ENCODE data around the gene IQGAP3.

The IQGAP3 gene

GRCh38 chr1:156502391-156502893 lies 69.9 kb downstream of the IQGAP3 start:
- Histone ChIP-seq H3K4me3 (ENCODE audit: extremely low read depth, insufficient read depth, low read length, poor library complexity, severe bottlenecking) (no peak overlapping the region), H3K36me3 (ENCODE audit: control insufficient read depth, insufficient read depth, low read length) (no peaks in the 10 kb centered on the region), H3K4me1 (ENCODE audit: control insufficient read depth, insufficient read depth, low read length, poor library complexity, severe bottlenecking) (peaks cover 45% of the 10 kb centered on the region), H3K9me3 (ENCODE audit: control insufficient read depth, low read length) (no peaks in the 10 kb centered on the region), H3K27ac (ENCODE audit: low read depth, low read length, severe bottlenecking) (peak overlapping the region; percentile 99)
- 88% methylated on average over 1 of the region's 1 CpG; no CpG with 5 or more reads in 1 of the 2 experiments for WGBS, 2 experiments (ENCODE audit: insufficient coverage in 2 of 2)

GRCh38 chr1:156500793-156501506 lies 71.4 kb downstream of the IQGAP3 start:
- 0 to 1% methylated on average over 10 to 25 of the region's 57 CpGs for WGBS, 2 experiments (ENCODE audit: insufficient coverage in 2 of 2)
- Histone ChIP-seq H3K4me1 (ENCODE audit: control insufficient read depth, insufficient read depth, low read length, poor library complexity, severe bottlenecking) (peaks cover 60% of the 10 kb centered on the region), H3K36me3 (ENCODE audit: control insufficient read depth, insufficient read depth, low read length) (peaks cover 9% of the 10 kb centered on the region), H3K4me3 (ENCODE audit: extremely low read depth, insufficient read depth, low read length, poor library complexity, severe bottlenecking) (peak overlapping the region; percentile 97), H3K9me3 (ENCODE audit: control insufficient read depth, low read length) (no peaks in the 10 kb centered on the region), H3K27ac (ENCODE audit: low read depth, low read length, severe bottlenecking) (peak overlapping the region; percentile 99)

GRCh38 chr1:156500543-156500792 lies 71.9 kb downstream of the IQGAP3 start, which contains the start of gene MEF2D:
MEF2D (minus strand) TSS chr1:156500775; CDS start chr1:156483292, 17,483 bp downstream.
- H3K27ac ChIP-seq (ENCODE audit: low read depth, low read length, severe bottlenecking): peak within 1 kb of the TSS; percentile 99
- H3K4me3 ChIP-seq (ENCODE audit: extremely low read depth, insufficient read depth, low read length, poor library complexity, severe bottlenecking): peak within 1 kb of the TSS; percentile 97
- H3K36me3 ChIP-seq (ENCODE audit: control insufficient read depth, insufficient read depth, low read length): peaks cover 13% of the 10 kb centered on the region
- 0% methylated on average over 17 to 19 of the region's 27 CpGs for WGBS, 2 experiments (ENCODE audit: insufficient coverage in 2 of 2)
- peaks cover 63% of the 10 kb centered on the region for H3K4me1 ChIP-seq (ENCODE audit: control insufficient read depth, insufficient read depth, low read length, poor library complexity, severe bottlenecking)
- no peaks in the 10 kb centered on the region for H3K9me3 ChIP-seq (ENCODE audit: control insufficient read depth, low read length)

DNA sequence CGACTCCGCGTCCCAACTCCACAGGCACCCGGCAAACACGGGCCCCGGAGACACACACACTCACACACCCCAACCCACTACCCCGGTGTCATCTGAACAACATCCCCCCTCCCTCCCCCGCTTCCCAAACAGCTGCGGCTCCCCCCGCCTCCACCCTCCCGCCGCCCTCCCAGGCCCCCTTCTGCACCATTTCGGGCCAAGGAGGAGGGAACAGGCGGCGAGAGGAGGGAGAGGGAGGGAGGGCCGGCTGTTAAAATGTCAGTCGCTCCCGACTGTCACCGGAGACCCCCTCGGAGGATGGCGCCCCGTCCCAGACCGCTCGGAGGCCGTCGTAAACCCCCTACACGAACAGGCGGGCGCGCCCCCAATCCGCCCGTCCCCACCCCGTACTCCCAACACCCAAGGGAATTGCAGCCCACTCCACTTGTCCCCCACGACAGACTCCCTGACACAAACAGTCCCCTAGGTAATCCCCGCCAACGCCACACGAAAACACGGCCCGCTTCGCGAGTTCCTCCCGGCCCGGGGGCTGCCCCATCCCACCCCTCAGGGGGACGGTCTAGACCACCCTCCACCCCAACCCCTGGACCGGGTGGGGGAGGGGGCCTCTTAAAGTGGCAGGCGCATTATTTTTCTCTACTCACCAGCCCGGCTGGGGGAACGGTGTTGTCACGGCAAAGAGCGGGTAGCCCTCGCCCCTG lies 72.4 kb downstream of the IQGAP3 start:
- peaks cover 18% of the 10 kb centered on the region for H3K36me3 ChIP-seq (ENCODE audit: control insufficient read depth, insufficient read depth, low read length)
- H3K4me1 ChIP-seq (ENCODE audit: control insufficient read depth, insufficient read depth, low read length, poor library complexity, severe bottlenecking): peaks cover 63% of the 10 kb centered on the region
- no peaks in the 10 kb centered on the region for H3K9me3 ChIP-seq (ENCODE audit: control insufficient read depth, low read length)
- peak overlapping the region; percentile 97 for H3K4me3 ChIP-seq (ENCODE audit: extremely low read depth, insufficient read depth, low read length, poor library complexity, severe bottlenecking)
- WGBS, 2 experiments (ENCODE audit: insufficient coverage in 2 of 2): 0 to 1% methylated on average over 21 to 25 of the region's 51 CpGs
- peak overlapping the region; percentile 99 for H3K27ac ChIP-seq (ENCODE audit: low read depth, low read length, severe bottlenecking)

GRCh38 chr1:156499194-156499841 lies 73.0 kb downstream of the IQGAP3 start:
- H3K9me3 ChIP-seq (ENCODE audit: control insufficient read depth, low read length): no peaks in the 10 kb centered on the region
- H3K36me3 ChIP-seq (ENCODE audit: control insufficient read depth, insufficient read depth, low read length): peaks cover 20% of the 10 kb centered on the region
- peaks cover 62% of the 10 kb centered on the region for H3K4me1 ChIP-seq (ENCODE audit: control insufficient read depth, insufficient read depth, low read length, poor library complexity, severe bottlenecking)
- H3K4me3 ChIP-seq (ENCODE audit: extremely low read depth, insufficient read depth, low read length, poor library complexity, severe bottlenecking): peak overlapping the region; percentile 97
- 0% methylated on average over 2 to 7 of the region's 14 CpGs for WGBS, 2 experiments (ENCODE audit: insufficient coverage in 2 of 2)
- peak overlapping the region; percentile 33 for H3K27ac ChIP-seq (ENCODE audit: low read depth, low read length, severe bottlenecking)

GRCh38 chr1:156498432-156499193 lies 73.8 kb downstream of the IQGAP3 start:
- WGBS, 2 experiments (ENCODE audit: insufficient coverage in 2 of 2): 4 to 71% methylated on average over 1 to 4 of the region's 12 CpGs
- peaks cover 62% of the 10 kb centered on the region for H3K4me1 ChIP-seq (ENCODE audit: control insufficient read depth, insufficient read depth, low read length, poor library complexity, severe bottlenecking)
- peak overlapping the region; percentile 97 for H3K4me3 ChIP-seq (ENCODE audit: extremely low read depth, insufficient read depth, low read length, poor library complexity, severe bottlenecking)
- H3K36me3 ChIP-seq (ENCODE audit: control insufficient read depth, insufficient read depth, low read length): peaks cover 20% of the 10 kb centered on the region
- H3K9me3 ChIP-seq (ENCODE audit: control insufficient read depth, low read length): no peaks in the 10 kb centered on the region
- peak overlapping the region; percentile 33 for H3K27ac ChIP-seq (ENCODE audit: low read depth, low read length, severe bottlenecking)

DNA sequence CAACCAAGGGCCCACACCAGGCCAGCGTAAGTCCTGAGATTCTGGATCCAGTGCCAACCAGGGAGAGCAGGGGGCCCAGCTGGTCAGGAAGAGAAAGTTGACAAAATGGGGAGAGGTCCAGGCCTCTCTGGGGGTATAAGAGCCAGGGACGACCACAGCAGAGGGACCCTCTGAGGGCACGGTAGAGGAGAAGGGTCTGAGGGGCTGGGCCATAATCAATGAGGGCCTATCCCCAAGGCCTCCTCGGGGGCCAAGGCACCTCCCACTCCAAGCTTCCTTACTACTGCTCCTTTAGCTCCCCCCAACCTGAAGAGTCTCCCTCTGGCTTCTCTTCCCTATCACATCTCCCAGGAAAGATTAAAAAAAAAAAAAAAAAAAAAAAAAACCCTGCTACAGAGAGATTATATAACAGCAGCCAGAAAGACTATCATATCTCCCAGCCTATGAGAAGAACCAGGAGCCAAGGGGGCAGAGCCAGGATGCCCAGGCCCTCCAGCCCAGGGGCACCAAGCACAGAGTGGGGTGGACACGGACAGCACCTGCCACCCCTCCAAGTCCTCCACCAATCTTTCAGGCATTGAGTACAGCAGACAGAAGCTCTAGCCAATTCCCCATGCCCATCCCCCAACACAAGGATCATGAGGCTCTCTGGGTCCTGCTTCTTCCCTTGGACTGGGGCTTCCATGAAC lies 74.5 kb downstream of the IQGAP3 start:
- H3K4me1 ChIP-seq (ENCODE audit: control insufficient read depth, insufficient read depth, low read length, poor library complexity, severe bottlenecking): peaks cover 58% of the 10 kb centered on the region
- no peak overlapping the region for H3K27ac ChIP-seq (ENCODE audit: low read depth, low read length, severe bottlenecking)
- 79 to 88% methylated on average over 2 to 3 of the region's 5 CpGs for WGBS, 2 experiments (ENCODE audit: insufficient coverage in 2 of 2)
- H3K9me3 ChIP-seq (ENCODE audit: control insufficient read depth, low read length): no peaks in the 10 kb centered on the region
- H3K4me3 ChIP-seq (ENCODE audit: extremely low read depth, insufficient read depth, low read length, poor library complexity, severe bottlenecking): peak overlapping the region; percentile 97
- H3K36me3 ChIP-seq (ENCODE audit: control insufficient read depth, insufficient read depth, low read length): peaks cover 20% of the 10 kb centered on the region

DNA sequence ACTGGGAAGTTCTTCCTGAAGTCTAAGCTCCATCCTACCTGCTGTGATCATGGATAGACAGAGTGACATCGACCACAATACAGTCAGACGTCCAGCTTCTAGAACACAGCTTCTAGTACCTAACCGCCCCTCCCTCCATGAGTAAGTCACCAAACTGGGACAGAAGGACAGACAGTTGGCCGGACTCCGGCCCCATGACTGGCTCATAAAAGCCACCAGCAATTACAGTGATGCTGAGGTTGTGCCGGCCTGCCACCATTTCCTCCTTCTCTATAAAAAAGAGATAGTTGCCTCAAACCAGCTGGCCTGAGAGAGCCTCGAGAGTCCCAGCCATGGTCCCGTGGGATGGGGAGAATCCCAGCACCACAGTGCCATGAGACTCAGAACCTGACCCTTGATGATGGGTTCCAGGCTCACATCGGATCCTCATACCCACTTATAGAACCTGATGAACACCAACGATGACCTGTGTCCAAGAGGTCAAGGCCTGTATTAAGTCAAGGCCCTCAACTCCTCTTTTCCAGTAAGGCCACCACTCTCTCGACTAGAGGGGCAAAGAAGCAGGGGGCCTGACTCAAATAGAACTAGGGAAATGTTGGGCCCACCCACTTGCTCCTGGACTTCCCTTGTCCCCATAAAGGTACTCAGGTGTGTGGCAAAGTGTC lies 75.2 kb downstream of the IQGAP3 start:
- H3K4me3 ChIP-seq (ENCODE audit: extremely low read depth, insufficient read depth, low read length, poor library complexity, severe bottlenecking): no peak overlapping the region
- H3K4me1 ChIP-seq (ENCODE audit: control insufficient read depth, insufficient read depth, low read length, poor library complexity, severe bottlenecking): peaks cover 55% of the 10 kb centered on the region
- 85 to 87% methylated on average over 11 of the region's 11 CpGs for WGBS, 2 experiments (ENCODE audit: insufficient coverage in 2 of 2)
- H3K36me3 ChIP-seq (ENCODE audit: control insufficient read depth, insufficient read depth, low read length): peaks cover 20% of the 10 kb centered on the region
- no peak overlapping the region for H3K27ac ChIP-seq (ENCODE audit: low read depth, low read length, severe bottlenecking)
- H3K9me3 ChIP-seq (ENCODE audit: control insufficient read depth, low read length): no peaks in the 10 kb centered on the region

DNA sequence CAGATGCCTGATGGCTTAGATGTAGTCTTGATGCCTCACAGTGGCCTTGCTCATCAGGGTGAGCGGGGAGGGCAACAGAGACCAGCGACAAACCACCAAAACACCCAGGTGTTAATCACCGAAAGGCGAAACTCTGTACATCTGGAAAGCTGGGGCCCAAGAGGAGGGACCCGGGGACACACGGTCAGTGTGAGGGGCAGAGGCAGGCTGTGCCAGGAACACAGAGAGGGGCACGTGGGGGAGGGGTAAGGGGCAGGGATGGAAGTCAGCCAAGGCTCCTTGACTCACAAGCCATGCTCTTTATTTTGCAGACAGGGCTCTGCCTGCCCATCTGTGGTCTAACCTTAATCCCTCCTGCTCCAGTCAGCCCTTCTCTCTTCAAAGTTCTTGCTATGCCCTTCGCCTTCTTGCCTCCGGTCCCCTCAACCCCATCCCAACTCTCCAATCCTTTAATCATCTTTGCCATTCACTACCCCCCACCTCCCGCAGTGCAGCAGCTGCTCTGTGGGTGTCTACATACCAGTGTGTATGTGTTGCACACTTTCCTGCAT lies 76.1 kb downstream of the IQGAP3 start:
- Histone ChIP-seq H3K27ac (ENCODE audit: low read depth, low read length, severe bottlenecking) (no peak overlapping the region), H3K4me1 (ENCODE audit: control insufficient read depth, insufficient read depth, low read length, poor library complexity, severe bottlenecking) (peaks cover 54% of the 10 kb centered on the region), H3K9me3 (ENCODE audit: control insufficient read depth, low read length) (no peaks in the 10 kb centered on the region), H3K36me3 (ENCODE audit: control insufficient read depth, insufficient read depth, low read length) (peaks cover 22% of the 10 kb centered on the region), H3K4me3 (ENCODE audit: extremely low read depth, insufficient read depth, low read length, poor library complexity, severe bottlenecking) (no peak overlapping the region)
- 82% methylated on average over 5 to 9 of the region's 10 CpGs for WGBS, 2 experiments (ENCODE audit: insufficient coverage in 2 of 2)
